ENCODE results near the gene PHACTR1.

DNA sequence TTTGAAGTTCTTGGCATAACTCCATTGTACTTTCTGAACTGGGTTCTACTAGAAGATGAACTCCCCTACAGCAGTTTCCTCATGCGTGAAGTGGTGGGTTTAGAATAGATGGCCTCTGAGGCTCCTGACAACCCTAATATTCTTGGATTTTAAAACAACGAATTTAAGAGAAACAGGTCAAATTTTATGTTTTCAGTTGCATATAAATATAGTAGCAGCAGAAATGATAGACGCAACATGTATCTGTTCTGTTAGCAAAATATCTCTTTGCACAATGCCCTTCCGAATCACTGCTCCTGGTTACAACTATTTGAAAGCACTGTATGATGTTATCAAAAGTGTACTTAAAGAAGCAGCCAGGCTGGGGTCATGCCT lies 364.6 kb downstream of the PHACTR1 start:
- no peak for TF ChIP-seq POLR2AphosphoS5 (IDR thresholded peaks at IDR 0.05)
- TF ChIP-seq, protein P1, sequence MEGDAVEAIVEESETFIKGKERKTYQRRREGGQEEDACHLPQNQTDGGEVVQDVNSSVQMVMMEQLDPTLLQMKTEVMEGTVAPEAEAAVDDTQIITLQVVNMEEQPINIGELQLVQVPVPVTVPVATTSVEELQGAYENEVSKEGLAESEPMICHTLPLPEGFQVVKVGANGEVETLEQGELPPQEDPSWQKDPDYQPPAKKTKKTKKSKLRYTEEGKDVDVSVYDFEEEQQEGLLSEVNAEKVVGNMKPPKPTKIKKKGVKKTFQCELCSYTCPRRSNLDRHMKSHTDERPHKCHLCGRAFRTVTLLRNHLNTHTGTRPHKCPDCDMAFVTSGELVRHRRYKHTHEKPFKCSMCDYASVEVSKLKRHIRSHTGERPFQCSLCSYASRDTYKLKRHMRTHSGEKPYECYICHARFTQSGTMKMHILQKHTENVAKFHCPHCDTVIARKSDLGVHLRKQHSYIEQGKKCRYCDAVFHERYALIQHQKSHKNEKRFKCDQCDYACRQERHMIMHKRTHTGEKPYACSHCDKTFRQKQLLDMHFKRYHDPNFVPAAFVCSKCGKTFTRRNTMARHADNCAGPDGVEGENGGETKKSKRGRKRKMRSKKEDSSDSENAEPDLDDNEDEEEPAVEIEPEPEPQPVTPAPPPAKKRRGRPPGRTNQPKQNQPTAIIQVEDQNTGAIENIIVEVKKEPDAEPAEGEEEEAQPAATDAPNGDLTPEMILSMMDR (IDR thresholded peaks at IDR 0.05), result no peak
- no peak for TF ChIP-seq POLR2A (IDR thresholded peaks at IDR 0.05)
